OCI-LY1 (cell line): ENCODE measurements around the gene FNDC3A.
"Not testable (repeated sequence)": the region's sequence is repeated elsewhere in the genome, so short reads cannot be mapped to it uniquely, and the experiment has no call there.

Experiments used
- H2AFZ ChIP-seq: fragments of 200-600 bp; sonication (generic), shearing (Covaris generic); 2 replicates; pipeline ENCODE4 v1.6.0; 2014; ENCODE audit warnings: antibody characterized with exemption, mild to moderate bottlenecking, low read length
- H3F3A ChIP-seq: fragments of 200-600 bp; sonication (generic), shearing (Covaris generic); 2 replicates; pipeline ENCODE4 v1.6.0; 2014; ENCODE audit warnings: mild to moderate bottlenecking, antibody characterized with exemption, low read length, moderate library complexity; ENCODE audit not compliant: insufficient read depth
- H3K27ac ChIP-seq: fragments of 200-600 bp; sonication (generic); 2 replicates; pipeline ENCODE4 v1.5.1; 2014; ENCODE audit warnings: low read length, mixed run types, mild to moderate bottlenecking, low read depth; ENCODE audit not compliant: poor library complexity, severe bottlenecking
- H3K27me3 ChIP-seq: fragments of 200-600 bp; sonication (generic); 2 replicates; pipeline ENCODE4 v1.6.0; 2014; ENCODE audit warnings: antibody characterized with exemption, mild to moderate bottlenecking, low read length, moderate library complexity; ENCODE audit not compliant: insufficient read depth
- H3K36me3 ChIP-seq: fragments of 200-600 bp; sonication (generic); 2 replicates; pipeline ENCODE4 v1.6.1; 2014; ENCODE audit warnings: mild to moderate bottlenecking, antibody characterized with exemption, low read length, moderate library complexity, mixed read lengths; ENCODE audit not compliant: insufficient read depth
- H3K4me1 ChIP-seq: fragments of 200-600 bp; sonication (generic); 2 replicates; pipeline ENCODE4 v1.5.1; 2014; ENCODE audit warnings: mild to moderate bottlenecking, low read length, moderate library complexity; ENCODE audit not compliant: insufficient read depth, severe bottlenecking
- H3K4me2 ChIP-seq: fragments of 200-600 bp; sonication (generic), shearing (Covaris generic); 2 replicates; pipeline ENCODE4 v1.6.1; 2014; ENCODE audit warnings: low read length
- H3K4me3 ChIP-seq: fragments of 200-600 bp; sonication (generic); 2 replicates; pipeline ENCODE4 v1.5.1; 2014; ENCODE audit warnings: low read length, low read depth, mild to moderate bottlenecking, mixed read lengths; ENCODE audit not compliant: poor library complexity, severe bottlenecking
- H3K79me2 ChIP-seq: fragments of 200-600 bp; shearing (Covaris generic); 2 replicates; pipeline ENCODE4 v1.6.1; 2016; ENCODE audit warnings: mixed run types, low read length, mixed read lengths; ENCODE audit not compliant: insufficient read depth
- H3K9ac ChIP-seq: fragments of 200-600 bp; sonication (generic), shearing (Covaris generic); 2 replicates; pipeline ENCODE4 v1.6.1; 2014; ENCODE audit warnings: mild to moderate bottlenecking, low read length, mixed read lengths
- H3K9me2 ChIP-seq: fragments of 200-600 bp; sonication (generic), shearing (Covaris generic); 2 replicates; pipeline ENCODE4 v1.6.1; 2014; ENCODE audit warnings: low read depth, mild to moderate bottlenecking, low read length, mixed read lengths
- H3K9me3 ChIP-seq: fragments of 200-600 bp; shearing (Covaris generic); 2 replicates; pipeline ENCODE4 v1.6.1; 2014; ENCODE audit warnings: low read length, mixed read lengths
- H4K20me1 ChIP-seq: fragments of 200-600 bp; sonication (generic), shearing (Covaris generic); 2 replicates; pipeline ENCODE4 v1.6.0; 2016; ENCODE audit warnings: mild to moderate bottlenecking, low read length; ENCODE audit not compliant: insufficient read depth
- EZH2 ChIP-seq: fragments of 200-600 bp; sonication (generic), shearing (Covaris generic); IDR thresholded peaks from 2 replicates; pipeline ENCODE4 v1.8.0; 2017; ENCODE audit warnings: borderline replicate concordance, mixed run types, mild to moderate bottlenecking, antibody characterized with exemption, low read length, moderate library complexity, mixed read lengths
- TF ChIP-seq, protein P1 (sequence below): fragments of 200-600 bp; sonication (generic), shearing (Covaris generic); IDR thresholded peaks from 2 replicates; pipeline ENCODE4 v1.5.1; 2017; ENCODE audit warnings: mild to moderate bottlenecking, antibody characterized with exemption, low read length, moderate library complexity, mixed read lengths

The FNDC3A gene

DNA sequence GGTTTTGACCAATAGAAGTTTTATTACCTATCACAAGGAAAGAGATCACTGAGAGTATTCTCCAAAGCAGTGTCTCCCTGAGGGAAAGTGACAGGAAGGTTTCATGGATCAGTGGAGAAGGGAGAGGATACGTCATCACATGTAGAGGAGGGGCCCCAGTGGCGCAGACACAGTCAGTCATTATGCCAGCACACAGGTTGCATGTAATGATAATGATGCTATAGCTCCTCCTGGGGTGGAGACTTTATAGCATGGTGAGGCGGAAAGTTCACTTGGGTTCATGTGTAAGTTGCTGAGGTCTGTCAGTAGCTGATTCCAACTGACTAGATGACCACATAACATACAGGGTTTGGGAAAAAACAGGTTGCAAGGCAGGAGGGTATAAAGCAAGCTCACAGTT, 88.8 kb downstream of the FNDC3A start:
- no peaks in the 10 kb centered on the region for H3K36me3 ChIP-seq
- no peaks in the 10 kb centered on the region for H3F3A ChIP-seq
- no peaks in the 10 kb centered on the region for H4K20me1 ChIP-seq
- no peaks in the 10 kb centered on the region for H3K27me3 ChIP-seq
- H3K4me3 ChIP-seq, result no peak overlapping the region
- no peaks in the 10 kb centered on the region for H3K79me2 ChIP-seq
- H2AFZ ChIP-seq, result no peak overlapping the region
- no peaks in the 10 kb centered on the region for H3K9me3 ChIP-seq
- H3K9me2 ChIP-seq, result no peaks in the 10 kb centered on the region
- TF ChIP-seq, protein P1, sequence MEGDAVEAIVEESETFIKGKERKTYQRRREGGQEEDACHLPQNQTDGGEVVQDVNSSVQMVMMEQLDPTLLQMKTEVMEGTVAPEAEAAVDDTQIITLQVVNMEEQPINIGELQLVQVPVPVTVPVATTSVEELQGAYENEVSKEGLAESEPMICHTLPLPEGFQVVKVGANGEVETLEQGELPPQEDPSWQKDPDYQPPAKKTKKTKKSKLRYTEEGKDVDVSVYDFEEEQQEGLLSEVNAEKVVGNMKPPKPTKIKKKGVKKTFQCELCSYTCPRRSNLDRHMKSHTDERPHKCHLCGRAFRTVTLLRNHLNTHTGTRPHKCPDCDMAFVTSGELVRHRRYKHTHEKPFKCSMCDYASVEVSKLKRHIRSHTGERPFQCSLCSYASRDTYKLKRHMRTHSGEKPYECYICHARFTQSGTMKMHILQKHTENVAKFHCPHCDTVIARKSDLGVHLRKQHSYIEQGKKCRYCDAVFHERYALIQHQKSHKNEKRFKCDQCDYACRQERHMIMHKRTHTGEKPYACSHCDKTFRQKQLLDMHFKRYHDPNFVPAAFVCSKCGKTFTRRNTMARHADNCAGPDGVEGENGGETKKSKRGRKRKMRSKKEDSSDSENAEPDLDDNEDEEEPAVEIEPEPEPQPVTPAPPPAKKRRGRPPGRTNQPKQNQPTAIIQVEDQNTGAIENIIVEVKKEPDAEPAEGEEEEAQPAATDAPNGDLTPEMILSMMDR, result no peak
- no peak for TF ChIP-seq EZH2
- H3K27ac ChIP-seq, result no peak overlapping the region
- H3K4me2 ChIP-seq, result no peak overlapping the region
- no peak overlapping the region for H3K9ac ChIP-seq
- H3K4me1 ChIP-seq, result peaks cover 6% of the 10 kb centered on the region

GRCh38 chr13:49066856-49067255, 91.1 kb downstream of the FNDC3A start:
- TF ChIP-seq, protein P1, result no peak
- no peak for TF ChIP-seq EZH2
- H3K9me2 ChIP-seq, result no peaks in the 10 kb centered on the region
- H4K20me1 ChIP-seq, result no peaks in the 10 kb centered on the region
- H3K4me1 ChIP-seq, result peaks cover 6% of the 10 kb centered on the region
- no peak overlapping the region for H3K4me2 ChIP-seq
- H2AFZ ChIP-seq, result no peak overlapping the region
- H3K36me3 ChIP-seq, result no peaks in the 10 kb centered on the region
- no peak overlapping the region for H3K27ac ChIP-seq
- H3K79me2 ChIP-seq, result no peaks in the 10 kb centered on the region
- no peak overlapping the region for H3K9ac ChIP-seq
- no peaks in the 10 kb centered on the region for H3K27me3 ChIP-seq
- H3K9me3 ChIP-seq, result no peaks in the 10 kb centered on the region
- no peaks in the 10 kb centered on the region for H3F3A ChIP-seq
- no peak overlapping the region for H3K4me3 ChIP-seq

DNA sequence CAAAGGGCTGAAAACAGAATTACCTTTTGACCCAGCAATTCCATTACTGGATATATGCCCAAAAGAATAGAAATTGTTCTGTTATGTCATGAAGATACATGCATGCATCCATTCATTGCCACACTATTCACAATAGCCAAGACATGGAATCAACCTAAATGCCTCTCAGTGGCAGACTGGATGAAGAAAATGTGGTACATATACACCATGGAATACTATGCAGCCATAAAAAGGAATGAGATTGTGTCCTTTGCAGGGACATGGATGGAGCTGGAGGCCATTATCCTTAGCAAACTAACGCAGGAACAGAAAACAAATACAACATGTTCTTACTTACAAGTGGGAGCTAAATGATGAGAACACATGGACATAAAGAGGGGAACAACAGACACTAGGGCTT, 92.8 kb downstream of the FNDC3A start:
- not testable (repeated sequence) for H3K79me2 ChIP-seq, H3K27me3 ChIP-seq, H3K4me1 ChIP-seq, H3F3A ChIP-seq, H3K36me3 ChIP-seq, H3K9me3 ChIP-seq, H4K20me1 ChIP-seq, H2AFZ ChIP-seq, H3K4me3 ChIP-seq, H3K4me2 ChIP-seq, H3K9me2 ChIP-seq, H3K9ac ChIP-seq, H3K27ac ChIP-seq

GRCh38 chr13:49070021-49070420, 94.3 kb downstream of the FNDC3A start:
- not testable (repeated sequence) for H3K9me3 ChIP-seq, H3F3A ChIP-seq, H3K4me3 ChIP-seq, H3K36me3 ChIP-seq, H3K27me3 ChIP-seq, H3K9ac ChIP-seq, H4K20me1 ChIP-seq, H3K9me2 ChIP-seq, H3K4me1 ChIP-seq, H3K79me2 ChIP-seq, H3K27ac ChIP-seq, H2AFZ ChIP-seq, H3K4me2 ChIP-seq
